ENCODE measurements around the gene VSIG10L.

- TF ChIP-seq, protein P1, sequence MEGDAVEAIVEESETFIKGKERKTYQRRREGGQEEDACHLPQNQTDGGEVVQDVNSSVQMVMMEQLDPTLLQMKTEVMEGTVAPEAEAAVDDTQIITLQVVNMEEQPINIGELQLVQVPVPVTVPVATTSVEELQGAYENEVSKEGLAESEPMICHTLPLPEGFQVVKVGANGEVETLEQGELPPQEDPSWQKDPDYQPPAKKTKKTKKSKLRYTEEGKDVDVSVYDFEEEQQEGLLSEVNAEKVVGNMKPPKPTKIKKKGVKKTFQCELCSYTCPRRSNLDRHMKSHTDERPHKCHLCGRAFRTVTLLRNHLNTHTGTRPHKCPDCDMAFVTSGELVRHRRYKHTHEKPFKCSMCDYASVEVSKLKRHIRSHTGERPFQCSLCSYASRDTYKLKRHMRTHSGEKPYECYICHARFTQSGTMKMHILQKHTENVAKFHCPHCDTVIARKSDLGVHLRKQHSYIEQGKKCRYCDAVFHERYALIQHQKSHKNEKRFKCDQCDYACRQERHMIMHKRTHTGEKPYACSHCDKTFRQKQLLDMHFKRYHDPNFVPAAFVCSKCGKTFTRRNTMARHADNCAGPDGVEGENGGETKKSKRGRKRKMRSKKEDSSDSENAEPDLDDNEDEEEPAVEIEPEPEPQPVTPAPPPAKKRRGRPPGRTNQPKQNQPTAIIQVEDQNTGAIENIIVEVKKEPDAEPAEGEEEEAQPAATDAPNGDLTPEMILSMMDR (IDR thresholded peaks at IDR 0.05; ENCODE audit: insufficient read depth, low read depth, low read length) = no peak
- no peak for TF ChIP-seq EZH2 (IDR thresholded peaks at IDR 0.05; ENCODE audit: insufficient read depth, low read length)
These were observed 10.9 kb upstream of the VSIG10L start for GRCh38 chr19:51352783-51353360.

Data from astrocyte (in vitro differentiated cells and primary cell).